ENCODE measurements around the gene INPP5F. TPM values are rescaled to one million over a fixed set of nuclear protein-coding genes. Genes with fewer than 3 reads are reported as not detected.

Gene INPP5F
- total and polyA plus RNA-seq, 2 of the 13 experiments (the other 11 are each of a cell fraction or from before 2014, with no cell fraction given) = 12.5 to 15.7 TPM

GRCh38 chr10:119762035-119762434 lies 36.2 kb downstream of the INPP5F start (continued):
- TF ChIP-seq THRA (CRISPR knock-in tag; IDR thresholded peaks at IDR 0.05; ENCODE audit: borderline replicate concordance) (peak; percentile 37; the same call in 1 of the 2 replicates), RFX1 (IDR thresholded peaks at IDR 0.05) (no peak), MYC (CRISPR knock-in tag; IDR thresholded peaks at IDR 0.05; ENCODE audit: borderline replicate concordance) (no peak), MTF1 (CRISPR knock-in tag; IDR thresholded peaks at IDR 0.05) (no peak), MAF1 (CRISPR knock-in tag; IDR thresholded peaks at IDR 0.05; ENCODE audit: borderline replicate concordance) (no peak), HHEX (CRISPR knock-in tag; IDR thresholded peaks at IDR 0.05) (no peak), PBX2 (CRISPR knock-in tag; IDR thresholded peaks at IDR 0.05) (no peak), TCF7L2 (IDR thresholded peaks at IDR 0.05; ENCODE audit: low read depth, low read length) (no peak; the same call in 1 of the 2 replicates), KDM4B (CRISPR knock-in tag; IDR thresholded peaks at IDR 0.05) (no peak), ZNF34 (CRISPR knock-in tag; IDR thresholded peaks at IDR 0.05; ENCODE audit: borderline replicate concordance) (no peak), CREM (IDR thresholded peaks at IDR 0.05) (peak; percentile 60; the same call in 1 of the 2 replicates), CREM (CRISPR knock-in tag; IDR thresholded peaks at IDR 0.05) (no peak), ZNF761 (CRISPR knock-in tag; conservative IDR thresholded peaks at IDR 0.05) (no peak), ZBTB43 (CRISPR knock-in tag; conservative IDR thresholded peaks at IDR 0.05) (no peak), ATM (IDR thresholded peaks at IDR 0.05; ENCODE audit: borderline replicate concordance) (no peak), POLR2AphosphoS2 (IDR thresholded peaks at IDR 0.05; ENCODE audit: low read depth, low read length) (no peak), ZNF343 (CRISPR knock-in tag; IDR thresholded peaks at IDR 0.05) (no peak), TBX3 (IDR thresholded peaks at IDR 0.05; ENCODE audit: borderline replicate concordance) (no peak), GLMP (CRISPR knock-in tag; IDR thresholded peaks at IDR 0.05; ENCODE audit: borderline replicate concordance) (no peak), ZNF331 (CRISPR knock-in tag; IDR thresholded peaks at IDR 0.05) (0 out of 2 replicates have a peak, but pooled peaks have one; percentile 21), ZNF207 (IDR thresholded peaks at IDR 0.05; ENCODE audit: borderline replicate concordance) (no peak)
- TF ChIP-seq, protein P1, sequence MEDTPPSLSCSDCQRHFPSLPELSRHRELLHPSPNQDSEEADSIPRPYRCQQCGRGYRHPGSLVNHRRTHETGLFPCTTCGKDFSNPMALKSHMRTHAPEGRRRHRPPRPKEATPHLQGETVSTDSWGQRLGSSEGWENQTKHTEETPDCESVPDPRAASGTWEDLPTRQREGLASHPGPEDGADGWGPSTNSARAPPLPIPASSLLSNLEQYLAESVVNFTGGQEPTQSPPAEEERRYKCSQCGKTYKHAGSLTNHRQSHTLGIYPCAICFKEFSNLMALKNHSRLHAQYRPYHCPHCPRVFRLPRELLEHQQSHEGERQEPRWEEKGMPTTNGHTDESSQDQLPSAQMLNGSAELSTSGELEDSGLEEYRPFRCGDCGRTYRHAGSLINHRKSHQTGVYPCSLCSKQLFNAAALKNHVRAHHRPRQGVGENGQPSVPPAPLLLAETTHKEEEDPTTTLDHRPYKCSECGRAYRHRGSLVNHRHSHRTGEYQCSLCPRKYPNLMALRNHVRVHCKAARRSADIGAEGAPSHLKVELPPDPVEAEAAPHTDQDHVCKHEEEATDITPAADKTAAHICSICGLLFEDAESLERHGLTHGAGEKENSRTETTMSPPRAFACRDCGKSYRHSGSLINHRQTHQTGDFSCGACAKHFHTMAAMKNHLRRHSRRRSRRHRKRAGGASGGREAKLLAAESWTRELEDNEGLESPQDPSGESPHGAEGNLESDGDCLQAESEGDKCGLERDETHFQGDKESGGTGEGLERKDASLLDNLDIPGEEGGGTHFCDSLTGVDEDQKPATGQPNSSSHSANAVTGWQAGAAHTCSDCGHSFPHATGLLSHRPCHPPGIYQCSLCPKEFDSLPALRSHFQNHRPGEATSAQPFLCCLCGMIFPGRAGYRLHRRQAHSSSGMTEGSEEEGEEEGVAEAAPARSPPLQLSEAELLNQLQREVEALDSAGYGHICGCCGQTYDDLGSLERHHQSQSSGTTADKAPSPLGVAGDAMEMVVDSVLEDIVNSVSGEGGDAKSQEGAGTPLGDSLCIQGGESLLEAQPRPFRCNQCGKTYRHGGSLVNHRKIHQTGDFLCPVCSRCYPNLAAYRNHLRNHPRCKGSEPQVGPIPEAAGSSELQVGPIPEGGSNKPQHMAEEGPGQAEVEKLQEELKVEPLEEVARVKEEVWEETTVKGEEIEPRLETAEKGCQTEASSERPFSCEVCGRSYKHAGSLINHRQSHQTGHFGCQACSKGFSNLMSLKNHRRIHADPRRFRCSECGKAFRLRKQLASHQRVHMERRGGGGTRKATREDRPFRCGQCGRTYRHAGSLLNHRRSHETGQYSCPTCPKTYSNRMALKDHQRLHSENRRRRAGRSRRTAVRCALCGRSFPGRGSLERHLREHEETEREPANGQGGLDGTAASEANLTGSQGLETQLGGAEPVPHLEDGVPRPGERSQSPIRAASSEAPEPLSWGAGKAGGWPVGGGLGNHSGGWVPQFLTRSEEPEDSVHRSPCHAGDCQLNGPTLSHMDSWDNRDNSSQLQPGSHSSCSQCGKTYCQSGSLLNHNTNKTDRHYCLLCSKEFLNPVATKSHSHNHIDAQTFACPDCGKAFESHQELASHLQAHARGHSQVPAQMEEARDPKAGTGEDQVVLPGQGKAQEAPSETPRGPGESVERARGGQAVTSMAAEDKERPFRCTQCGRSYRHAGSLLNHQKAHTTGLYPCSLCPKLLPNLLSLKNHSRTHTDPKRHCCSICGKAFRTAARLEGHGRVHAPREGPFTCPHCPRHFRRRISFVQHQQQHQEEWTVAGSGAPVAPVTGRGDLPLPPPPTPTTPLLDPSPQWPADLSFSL (CRISPR knock-in tag; IDR thresholded peaks at IDR 0.05) = no peak
